PFSK-1 (cell line): ENCODE results near the gene RPH3AL.

Experiments used
- POLR2AphosphoS5 ChIP-seq: IDR thresholded peaks from 2 replicates; pipeline ENCODE4 v1.6.1; 2012; ENCODE audit warnings: low read depth, mild to moderate bottlenecking, control low read depth, low read length, moderate library complexity
- REST ChIP-seq, 2 experiments: IDR thresholded peaks; 2 replicates each; pipeline versions ENCODE4 v1.6.1 to v1.8.0; 2011 to 2012; ENCODE audit warnings: low read depth in 2 of 2, low read length in 2 of 2, control low read depth in 1 of 2, inconsistent platforms in 1 of 2, mild to moderate bottlenecking in 1 of 2, moderate library complexity in 1 of 2; ENCODE audit not compliant: insufficient read depth in 1 of 2
- TAF1 ChIP-seq: IDR thresholded peaks from 2 replicates; pipeline ENCODE4 v1.6.1; 2012; ENCODE audit warnings: low read length, control low read depth, borderline replicate concordance; ENCODE audit not compliant: insufficient read depth

GRCh38 chr17:327971-328370 lies 24.6 kb downstream of the RPH3AL start:
- no peak for TF ChIP-seq POLR2AphosphoS5
- TF ChIP-seq TAF1: no peak
- TF ChIP-seq REST (IDR thresholded peaks at IDR 0.05; ENCODE audit: insufficient read depth in 1 of 2, low read depth in 2 of 2, low read length in 2 of 2): no peak
